ENCODE measurements around the gene FBLN2. TPM values are rescaled to one million over a fixed set of nuclear protein-coding genes. Genes with fewer than 3 reads are reported as not detected.

FBLN2 gene
- polyA plus RNA-seq, 2 of the 4 experiments (the other 2 are of a cell fraction), result 1.1 to 2.7 TPM

- FAIRE-seq (no peak), DNase-seq (ENCODE audit: low read depth in 1 of 2, low spot score in 1 of 2) (no peak), ATAC-seq (peak in 1 of 2 experiments; percentile 18; a peak in 2 of 6 replicates)
- WGBS (ENCODE audit: missing lambda C conversion rate), result 60% methylated on average over 16 of the region's 16 CpGs
- H3K27ac ChIP-seq, result no peak overlapping the region
- ChIA-PET CTCF (interaction anchor here (0.6 to 12.6 kb wide), 6 partner anchors 9 to 220 kb away, joined by 3 to 260 read pairs (median 4); partner anchors contain the start of gene WNT7A), POLR2A (no interaction called here)
- no peak overlapping the region for H3K4me2 ChIP-seq
- no peaks in the 10 kb centered on the region for H3K4me1 ChIP-seq
- H3K9me3 ChIP-seq, result no peaks in the 10 kb centered on the region
- TF ChIP-seq NFE2L2 (conservative IDR thresholded peaks at IDR 0.05; ENCODE audit: low read length) (no peak), EHMT2 (IDR thresholded peaks at IDR 0.05; ENCODE audit: low read depth) (no peak), MYC (IDR thresholded peaks at IDR 0.05; ENCODE audit: borderline replicate concordance, low read length) (no peak), ZSCAN20 (CRISPR knock-in tag; IDR thresholded peaks at IDR 0.05) (no peak), CHD2 (IDR thresholded peaks at IDR 0.05; ENCODE audit: low read length, partially characterized antibody) (no peak), RFX5 (IDR thresholded peaks at IDR 0.05) (no peak), MAZ (IDR thresholded peaks at IDR 0.05; ENCODE audit: borderline replicate concordance, low read depth, low read length) (no peak), RCOR1 (IDR thresholded peaks at IDR 0.05; ENCODE audit: low read depth, low read length) (no peak), HOXB5 (CRISPR knock-in tag; IDR thresholded peaks at IDR 0.05) (no peak), ZC3H11A (IDR thresholded peaks at IDR 0.05) (no peak), MAFK (IDR thresholded peaks at IDR 0.05; ENCODE audit: partially characterized antibody) (no peak)
- TF ChIP-seq, protein P1, sequence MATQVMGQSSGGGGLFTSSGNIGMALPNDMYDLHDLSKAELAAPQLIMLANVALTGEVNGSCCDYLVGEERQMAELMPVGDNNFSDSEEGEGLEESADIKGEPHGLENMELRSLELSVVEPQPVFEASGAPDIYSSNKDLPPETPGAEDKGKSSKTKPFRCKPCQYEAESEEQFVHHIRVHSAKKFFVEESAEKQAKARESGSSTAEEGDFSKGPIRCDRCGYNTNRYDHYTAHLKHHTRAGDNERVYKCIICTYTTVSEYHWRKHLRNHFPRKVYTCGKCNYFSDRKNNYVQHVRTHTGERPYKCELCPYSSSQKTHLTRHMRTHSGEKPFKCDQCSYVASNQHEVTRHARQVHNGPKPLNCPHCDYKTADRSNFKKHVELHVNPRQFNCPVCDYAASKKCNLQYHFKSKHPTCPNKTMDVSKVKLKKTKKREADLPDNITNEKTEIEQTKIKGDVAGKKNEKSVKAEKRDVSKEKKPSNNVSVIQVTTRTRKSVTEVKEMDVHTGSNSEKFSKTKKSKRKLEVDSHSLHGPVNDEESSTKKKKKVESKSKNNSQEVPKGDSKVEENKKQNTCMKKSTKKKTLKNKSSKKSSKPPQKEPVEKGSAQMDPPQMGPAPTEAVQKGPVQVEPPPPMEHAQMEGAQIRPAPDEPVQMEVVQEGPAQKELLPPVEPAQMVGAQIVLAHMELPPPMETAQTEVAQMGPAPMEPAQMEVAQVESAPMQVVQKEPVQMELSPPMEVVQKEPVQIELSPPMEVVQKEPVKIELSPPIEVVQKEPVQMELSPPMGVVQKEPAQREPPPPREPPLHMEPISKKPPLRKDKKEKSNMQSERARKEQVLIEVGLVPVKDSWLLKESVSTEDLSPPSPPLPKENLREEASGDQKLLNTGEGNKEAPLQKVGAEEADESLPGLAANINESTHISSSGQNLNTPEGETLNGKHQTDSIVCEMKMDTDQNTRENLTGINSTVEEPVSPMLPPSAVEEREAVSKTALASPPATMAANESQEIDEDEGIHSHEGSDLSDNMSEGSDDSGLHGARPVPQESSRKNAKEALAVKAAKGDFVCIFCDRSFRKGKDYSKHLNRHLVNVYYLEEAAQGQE (IDR thresholded peaks at IDR 0.05), result no peak
- TF ChIP-seq, protein P2, sequence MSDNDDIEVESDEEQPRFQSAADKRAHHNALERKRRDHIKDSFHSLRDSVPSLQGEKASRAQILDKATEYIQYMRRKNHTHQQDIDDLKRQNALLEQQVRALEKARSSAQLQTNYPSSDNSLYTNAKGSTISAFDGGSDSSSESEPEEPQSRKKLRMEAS (IDR thresholded peaks at IDR 0.05), result no peak
- TF ChIP-seq, protein P3, sequence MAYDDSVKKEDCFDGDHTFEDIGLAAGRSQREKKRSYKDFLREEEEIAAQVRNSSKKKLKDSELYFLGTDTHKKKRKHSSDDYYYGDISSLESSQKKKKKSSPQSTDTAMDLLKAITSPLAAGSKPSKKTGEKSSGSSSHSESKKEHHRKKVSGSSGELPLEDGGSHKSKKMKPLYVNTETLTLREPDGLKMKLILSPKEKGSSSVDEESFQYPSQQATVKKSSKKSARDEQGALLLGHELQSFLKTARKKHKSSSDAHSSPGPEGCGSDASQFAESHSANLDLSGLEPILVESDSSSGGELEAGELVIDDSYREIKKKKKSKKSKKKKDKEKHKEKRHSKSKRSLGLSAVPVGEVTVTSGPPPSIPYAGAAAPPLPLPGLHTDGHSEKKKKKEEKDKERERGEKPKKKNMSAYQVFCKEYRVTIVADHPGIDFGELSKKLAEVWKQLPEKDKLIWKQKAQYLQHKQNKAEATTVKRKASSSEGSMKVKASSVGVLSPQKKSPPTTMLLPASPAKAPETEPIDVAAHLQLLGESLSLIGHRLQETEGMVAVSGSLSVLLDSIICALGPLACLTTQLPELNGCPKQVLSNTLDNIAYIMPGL (CRISPR knock-in tag; IDR thresholded peaks at IDR 0.05; ENCODE audit: borderline replicate concordance), result no peak
- no peak overlapping the region for H3K4me3 ChIP-seq
Measured at GRCh38 chr3:13663781-13664535, 115.0 kb downstream of the FBLN2 start.

- H3K9me3 ChIP-seq, result no peaks in the 10 kb centered on the region
- POLR2A ChIA-PET, result no interaction called here
- H3K27ac ChIP-seq, result no peak overlapping the region
- FAIRE-seq (no peak), ATAC-seq (no peak), DNase-seq (ENCODE audit: low read depth in 1 of 2, low spot score in 1 of 2) (no peak)
- no peak overlapping the region for H3K4me3 ChIP-seq
- 22% methylated on average over 15 of the region's 16 CpGs for WGBS (ENCODE audit: missing lambda C conversion rate)
- H3K4me2 ChIP-seq, result no peak overlapping the region
- CTCF ChIA-PET, result interaction anchor here (1.1 to 6.5 kb wide), 2 partner anchors 9 to 15 kb away, joined by 3 to 56 read pairs; no protein-coding TSS in a partner anchor
- H3K4me1 ChIP-seq, result no peaks in the 10 kb centered on the region
- no peak for TF ChIP-seq PHF8 (IDR thresholded peaks at IDR 0.05; ENCODE audit: borderline replicate concordance, low read depth)
- TF ChIP-seq, protein P4, sequence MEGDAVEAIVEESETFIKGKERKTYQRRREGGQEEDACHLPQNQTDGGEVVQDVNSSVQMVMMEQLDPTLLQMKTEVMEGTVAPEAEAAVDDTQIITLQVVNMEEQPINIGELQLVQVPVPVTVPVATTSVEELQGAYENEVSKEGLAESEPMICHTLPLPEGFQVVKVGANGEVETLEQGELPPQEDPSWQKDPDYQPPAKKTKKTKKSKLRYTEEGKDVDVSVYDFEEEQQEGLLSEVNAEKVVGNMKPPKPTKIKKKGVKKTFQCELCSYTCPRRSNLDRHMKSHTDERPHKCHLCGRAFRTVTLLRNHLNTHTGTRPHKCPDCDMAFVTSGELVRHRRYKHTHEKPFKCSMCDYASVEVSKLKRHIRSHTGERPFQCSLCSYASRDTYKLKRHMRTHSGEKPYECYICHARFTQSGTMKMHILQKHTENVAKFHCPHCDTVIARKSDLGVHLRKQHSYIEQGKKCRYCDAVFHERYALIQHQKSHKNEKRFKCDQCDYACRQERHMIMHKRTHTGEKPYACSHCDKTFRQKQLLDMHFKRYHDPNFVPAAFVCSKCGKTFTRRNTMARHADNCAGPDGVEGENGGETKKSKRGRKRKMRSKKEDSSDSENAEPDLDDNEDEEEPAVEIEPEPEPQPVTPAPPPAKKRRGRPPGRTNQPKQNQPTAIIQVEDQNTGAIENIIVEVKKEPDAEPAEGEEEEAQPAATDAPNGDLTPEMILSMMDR (IDR thresholded peaks at IDR 0.05), result no peak
- TF ChIP-seq E2F6 (IDR thresholded peaks at IDR 0.05; ENCODE audit: borderline replicate concordance, low read depth), result no peak
- TF ChIP-seq CBX8 (IDR thresholded peaks at IDR 0.05), result no peak
- no peak for TF ChIP-seq ZFP36 (IDR thresholded peaks at IDR 0.05; ENCODE audit: borderline replicate concordance, partially characterized antibody)
- TF ChIP-seq ZSCAN20 (CRISPR knock-in tag; IDR thresholded peaks at IDR 0.05), result no peak
- no peak for TF ChIP-seq SREBF2 (IDR thresholded peaks at IDR 0.05)
- TF ChIP-seq BHLHE40 (IDR thresholded peaks at IDR 0.05; ENCODE audit: low read depth, low read length), result no peak
- TF ChIP-seq, protein P5, sequence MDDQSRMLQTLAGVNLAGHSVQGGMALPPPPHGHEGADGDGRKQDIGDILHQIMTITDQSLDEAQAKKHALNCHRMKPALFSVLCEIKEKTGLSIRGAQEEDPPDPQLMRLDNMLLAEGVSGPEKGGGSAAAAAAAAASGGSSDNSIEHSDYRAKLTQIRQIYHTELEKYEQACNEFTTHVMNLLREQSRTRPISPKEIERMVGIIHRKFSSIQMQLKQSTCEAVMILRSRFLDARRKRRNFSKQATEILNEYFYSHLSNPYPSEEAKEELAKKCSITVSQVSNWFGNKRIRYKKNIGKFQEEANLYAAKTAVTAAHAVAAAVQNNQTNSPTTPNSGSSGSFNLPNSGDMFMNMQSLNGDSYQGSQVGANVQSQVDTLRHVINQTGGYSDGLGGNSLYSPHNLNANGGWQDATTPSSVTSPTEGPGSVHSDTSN (IDR thresholded peaks at IDR 0.05), result no peak
- no peak for TF ChIP-seq GATA3 (IDR thresholded peaks at IDR 0.05; ENCODE audit: borderline replicate concordance)
- TF ChIP-seq CHD2 (IDR thresholded peaks at IDR 0.05; ENCODE audit: low read length, partially characterized antibody), result no peak
- TF ChIP-seq HES2 (IDR thresholded peaks at IDR 0.05), result no peak
Measured at GRCh38 chr3:13665582-13666226, 116.8 kb downstream of the FBLN2 start.

All from A549 (cell line).